Keratinocyte (primary cell): ENCODE measurements around the gene CLEC3B.

Source experiments
- CTCF ChIP-seq, 3 experiments: IDR thresholded peaks in 1 of 3; conservative IDR thresholded peaks in 1 of 3; optimal IDR thresholded peaks in 1 of 3; 2 replicates in 2 of 3; 3 replicates in 1 of 3; pipeline versions ENCODE3 to v1.5.1; 2011; ENCODE audit warnings: low read length in 3 of 3, mild to moderate bottlenecking in 3 of 3, moderate library complexity in 2 of 3, control low read depth in 1 of 3, inconsistent platforms in 1 of 3; ENCODE audit not compliant: insufficient read depth in 2 of 3; ENCODE audit errors: extremely low read depth in 1 of 3
- EZH2 ChIP-seq: IDR thresholded peaks from one replicate; pipeline ENCODE4 v1.6.1; 2012; ENCODE audit warnings: inconsistent platforms, mild to moderate bottlenecking, low read length, moderate library complexity

GRCh38 chr3:44984335-44984734 is 41.8 kb upstream of the CLEC3B start:
- TF ChIP-seq CTCF (optimal IDR thresholded peaks at IDR 0.05 in 1 of 3, IDR thresholded peaks at IDR 0.05 in 1 of 3, conservative IDR thresholded peaks at IDR 0.05 in 1 of 3; ENCODE audit: extremely low read depth in 1 of 3, insufficient read depth in 2 of 3, low read length in 3 of 3) (no peak), EZH2 (no peak)
